ENCODE results near the gene AKR1C1.
"Not testable (repeated sequence)": the region's sequence is repeated elsewhere in the genome, so short reads cannot be mapped to it uniquely, and the experiment has no call there.

AKR1C1 gene

GRCh38 chr10:4984223-4984622 is 21.0 kb downstream of the AKR1C1 start:
- DNase-seq, result no peak
- H3K4me1 ChIP-seq, result no peaks in the 10 kb centered on the region
- H3K9me3 ChIP-seq, result no peaks in the 10 kb centered on the region
- TF ChIP-seq CTCF (IDR thresholded peaks at IDR 0.05; ENCODE audit: low read depth, low read length), result no peak
- no peak overlapping the region for H3K4me3 ChIP-seq (ENCODE audit: low read depth, low read length)
- no peaks in the 10 kb centered on the region for H3K36me3 ChIP-seq
- H3K27me3 ChIP-seq, result no peaks in the 10 kb centered on the region

GRCh38 chr10:4984971-4985594 is 21.9 kb downstream of the AKR1C1 start:
- Histone ChIP-seq H3K27me3 (no peaks in the 10 kb centered on the region), H3K9me3 (no peaks in the 10 kb centered on the region), H3K4me3 (ENCODE audit: low read depth, low read length) (no peak overlapping the region), H3K4me1 (no peaks in the 10 kb centered on the region), H3K36me3 (no peaks in the 10 kb centered on the region)
- TF ChIP-seq CTCF (IDR thresholded peaks at IDR 0.05; ENCODE audit: low read depth, low read length), result no peak
- no peak for DNase-seq

GRCh38 chr10:4988000-4988641 is 24.9 kb downstream of the AKR1C1 start:
- H3K27me3 ChIP-seq; H3K9me3 ChIP-seq; DNase-seq; H3K36me3 ChIP-seq; H3K4me3 ChIP-seq (ENCODE audit: low read depth, low read length); H3K4me1 ChIP-seq: not testable (repeated sequence)

GRCh38 chr10:4990217-4990616 is 27.0 kb downstream of the AKR1C1 start:
- TF ChIP-seq CTCF (IDR thresholded peaks at IDR 0.05; ENCODE audit: low read depth, low read length), result no peak
- no peaks in the 10 kb centered on the region for H3K36me3 ChIP-seq
- no peaks in the 10 kb centered on the region for H3K27me3 ChIP-seq
- no peak for DNase-seq
- H3K9me3 ChIP-seq, result no peaks in the 10 kb centered on the region
- no peak overlapping the region for H3K4me3 ChIP-seq (ENCODE audit: low read depth, low read length)
- no peaks in the 10 kb centered on the region for H3K4me1 ChIP-seq

- H3K9me3 ChIP-seq; H3K36me3 ChIP-seq; H3K4me3 ChIP-seq (ENCODE audit: low read depth, low read length); H3K4me1 ChIP-seq; H3K27me3 ChIP-seq; DNase-seq: not testable (repeated sequence)
These were observed 28.2 kb downstream of the AKR1C1 start for GRCh38 chr10:4991463-4991862.

- not testable (repeated sequence) for H3K4me1 ChIP-seq; H3K9me3 ChIP-seq; H3K4me3 ChIP-seq (ENCODE audit: low read depth, low read length); DNase-seq; H3K36me3 ChIP-seq; H3K27me3 ChIP-seq
These were observed 29.3 kb downstream of the AKR1C1 start for GRCh38 chr10:4992564-4992963.

GRCh38 chr10:4994260-4994659 is 31.0 kb downstream of the AKR1C1 start:
- not testable (repeated sequence) for H3K36me3 ChIP-seq; H3K4me3 ChIP-seq (ENCODE audit: low read depth, low read length); H3K27me3 ChIP-seq; H3K9me3 ChIP-seq; H3K4me1 ChIP-seq; DNase-seq

GRCh38 chr10:4998671-4999070 is 35.5 kb downstream of the AKR1C1 start:
- H3K27me3 ChIP-seq, result no peaks in the 10 kb centered on the region
- no peaks in the 10 kb centered on the region for H3K36me3 ChIP-seq
- no peaks in the 10 kb centered on the region for H3K9me3 ChIP-seq
- H3K4me1 ChIP-seq, result no peaks in the 10 kb centered on the region
- no peak for DNase-seq
- TF ChIP-seq CTCF (IDR thresholded peaks at IDR 0.05; ENCODE audit: low read depth, low read length), result no peak
- no peak overlapping the region for H3K4me3 ChIP-seq (ENCODE audit: low read depth, low read length)

Data from BE2C (cell line).